NCI-H2171 treated with DMSO at 0.1 percent for 48 hours (cell line): ENCODE measurements around the gene CEP104.
A peak's percentile ranks its signal among the peaks of the same experiment; 100 is the strongest.
"Not testable (repeated sequence)": the region's sequence is repeated elsewhere in the genome, so short reads cannot be mapped to it uniquely, and the experiment has no call there.

ENCODE experiments used
- DNase-seq: peaks from one replicate; lab custom pipeline; 2025; lab: John Stamatoyannopoulos, UW

CEP104 gene

GRCh38 chr1:3824650-3825049, 32.4 kb downstream of the CEP104 start:
- DNase-seq: no peak

GRCh38 chr1:3822421-3822820, 34.6 kb downstream of the CEP104 start:
- DNase-seq: no peak

GRCh38 chr1:3821908-3822307, 35.1 kb downstream of the CEP104 start:
- no peak for DNase-seq

- peak; percentile 84 for DNase-seq
Observed at GRCh38 chr1:3821447-3821846, 35.6 kb downstream of the CEP104 start.

GRCh38 chr1:3821004-3821403, 36.0 kb downstream of the CEP104 start:
- peak; percentile 93 for DNase-seq

- DNase-seq: no peak
Observed at GRCh38 chr1:3820316-3820715, 36.7 kb downstream of the CEP104 start.

GRCh38 chr1:3819771-3820200, 37.2 kb downstream of the CEP104 start:
- DNase-seq: peak; percentile 70

GRCh38 chr1:3817821-3818597, 39.0 kb downstream of the CEP104 start:
- DNase-seq: no peak

GRCh38 chr1:3817138-3817740, 39.8 kb downstream of the CEP104 start:
- no peak for DNase-seq

GRCh38 chr1:3816331-3817137, 40.5 kb downstream of the CEP104 start:
- no peak for DNase-seq

GRCh38 chr1:3814771-3815561, 42.0 kb downstream of the CEP104 start:
- DNase-seq: no peak

GRCh38 chr1:3814065-3814464, 42.9 kb downstream of the CEP104 start:
- no peak for DNase-seq

GRCh38 chr1:3811595-3811911, 45.5 kb downstream of the CEP104 start:
- DNase-seq: no peak

- not testable (repeated sequence) for DNase-seq
Observed at GRCh38 chr1:3810149-3810761, 46.8 kb downstream of the CEP104 start.

- no peak for DNase-seq
Observed at GRCh38 chr1:3809680-3810079, 47.3 kb downstream of the CEP104 start.

- DNase-seq: no peak
Observed at GRCh38 chr1:3807769-3808168, 49.2 kb downstream of the CEP104 start.

GRCh38 chr1:3805038-3805437, 52.0 kb downstream of the CEP104 start:
- no peak for DNase-seq

- not testable (repeated sequence) for DNase-seq
Observed at GRCh38 chr1:3804627-3804944, 52.4 kb downstream of the CEP104 start.

GRCh38 chr1:3803905-3804626, 52.9 kb downstream of the CEP104 start:
- no peak for DNase-seq

- not testable (repeated sequence) for DNase-seq
Observed at GRCh38 chr1:3800795-3801194, 56.2 kb downstream of the CEP104 start.
